Upper lobe of right lung (tissue), 1 donor: ENCODE data around the gene SLC15A5. TPM values are rescaled to one million over a fixed set of nuclear protein-coding genes. Genes with fewer than 3 reads are reported as not detected.

ENCODE experiments used
- ATAC-seq: fragments of 200-7000 bp; cut with Tn5 transposase; one replicate; pipeline ENCODE4 v1.9.1; 2020; ENCODE audit warnings: mild to moderate bottlenecking, moderate library complexity
- DNase-seq: peaks from one replicate; pipeline ENCODE4 v3.0.0-alpha.2; 2020
- H3K27ac ChIP-seq: fragments of 200-600 bp; one replicate; pipeline ENCODE4 v1.8.0; 2022
- H3K27me3 ChIP-seq: fragments of 200-600 bp; one replicate; pipeline ENCODE4 v1.8.0; 2022; ENCODE audit warnings: mild to moderate bottlenecking
- H3K36me3 ChIP-seq: fragments of 200-600 bp; one replicate; pipeline ENCODE4 v1.8.0; 2022
- H3K4me1 ChIP-seq: fragments of 200-600 bp; one replicate; pipeline ENCODE4 v1.8.0; 2022
- H3K4me3 ChIP-seq: fragments of 200-600 bp; one replicate; pipeline ENCODE4 v1.8.0; 2022; ENCODE audit warnings: mild to moderate bottlenecking
- H3K9me3 ChIP-seq: fragments of 200-600 bp; one replicate; pipeline ENCODE4 v1.8.0; 2022
- intact Hi-C: fragments of 100-400 bp; cut with DNase I; formaldehyde crosslinking; loops from one replicate; pipeline ENCODE4 v1.11.0; 2022
- total RNA-seq: library from RNA; stranded (reverse); fragmentation: NEBNext Ultra II Directional; extraction: Animal tissue kit (Norgen Biotek cat#: 25700); gene quantifications from one replicate; pipeline ENCODE4 v1.2.1, GENCODE V29; 2021
- TF ChIP-seq, protein P1 (sequence below): fragments of 200-600 bp; IDR thresholded peaks from one replicate; pipeline ENCODE4 v1.8.0; 2022; ENCODE audit warnings: antibody characterized with exemption
- donor health status: DM: no; HTN: yes; CAD: no; lungs with severe emphysema.

The SLC15A5 gene
- total RNA-seq, 1 donor from 2014 or later = not detected

- TF ChIP-seq, protein P1, sequence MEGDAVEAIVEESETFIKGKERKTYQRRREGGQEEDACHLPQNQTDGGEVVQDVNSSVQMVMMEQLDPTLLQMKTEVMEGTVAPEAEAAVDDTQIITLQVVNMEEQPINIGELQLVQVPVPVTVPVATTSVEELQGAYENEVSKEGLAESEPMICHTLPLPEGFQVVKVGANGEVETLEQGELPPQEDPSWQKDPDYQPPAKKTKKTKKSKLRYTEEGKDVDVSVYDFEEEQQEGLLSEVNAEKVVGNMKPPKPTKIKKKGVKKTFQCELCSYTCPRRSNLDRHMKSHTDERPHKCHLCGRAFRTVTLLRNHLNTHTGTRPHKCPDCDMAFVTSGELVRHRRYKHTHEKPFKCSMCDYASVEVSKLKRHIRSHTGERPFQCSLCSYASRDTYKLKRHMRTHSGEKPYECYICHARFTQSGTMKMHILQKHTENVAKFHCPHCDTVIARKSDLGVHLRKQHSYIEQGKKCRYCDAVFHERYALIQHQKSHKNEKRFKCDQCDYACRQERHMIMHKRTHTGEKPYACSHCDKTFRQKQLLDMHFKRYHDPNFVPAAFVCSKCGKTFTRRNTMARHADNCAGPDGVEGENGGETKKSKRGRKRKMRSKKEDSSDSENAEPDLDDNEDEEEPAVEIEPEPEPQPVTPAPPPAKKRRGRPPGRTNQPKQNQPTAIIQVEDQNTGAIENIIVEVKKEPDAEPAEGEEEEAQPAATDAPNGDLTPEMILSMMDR = no peak
- H3K4me3 ChIP-seq = no peak overlapping the region
- no peaks in the 10 kb centered on the region for H3K27me3 ChIP-seq
- no peak for ATAC-seq
- H3K27ac ChIP-seq = no peak overlapping the region
- no peak for DNase-seq
- no peaks in the 10 kb centered on the region for H3K4me1 ChIP-seq
- no peaks in the 10 kb centered on the region for H3K36me3 ChIP-seq
- H3K9me3 ChIP-seq = no peaks in the 10 kb centered on the region
- intact Hi-C loops = no loop called here
Observed at GRCh38 chr12:16323010-16323409, 45.5 kb upstream of the SLC15A5 start.

- no peak for DNase-seq
- intact Hi-C loops = no loop called here
- no peaks in the 10 kb centered on the region for H3K36me3 ChIP-seq
- TF ChIP-seq, protein P1 = no peak
- no peak for ATAC-seq
- H3K27ac ChIP-seq = no peak overlapping the region
- H3K9me3 ChIP-seq = peaks cover 10% of the 10 kb centered on the region
- H3K27me3 ChIP-seq = no peaks in the 10 kb centered on the region
- no peaks in the 10 kb centered on the region for H3K4me1 ChIP-seq
- no peak overlapping the region for H3K4me3 ChIP-seq
Observed at GRCh38 chr12:16310934-16311333, 33.4 kb upstream of the SLC15A5 start.

GRCh38 chr12:16307856-16308475, 30.5 kb upstream of the SLC15A5 start:
- H3K27ac ChIP-seq = no peak overlapping the region
- TF ChIP-seq, protein P1 = no peak
- H3K4me1 ChIP-seq = no peaks in the 10 kb centered on the region
- no peak for ATAC-seq
- intact Hi-C loops = no loop called here
- no peak for DNase-seq
- H3K36me3 ChIP-seq = no peaks in the 10 kb centered on the region
- peaks cover 10% of the 10 kb centered on the region for H3K9me3 ChIP-seq
- H3K4me3 ChIP-seq = no peak overlapping the region
- H3K27me3 ChIP-seq = no peaks in the 10 kb centered on the region

DNA sequence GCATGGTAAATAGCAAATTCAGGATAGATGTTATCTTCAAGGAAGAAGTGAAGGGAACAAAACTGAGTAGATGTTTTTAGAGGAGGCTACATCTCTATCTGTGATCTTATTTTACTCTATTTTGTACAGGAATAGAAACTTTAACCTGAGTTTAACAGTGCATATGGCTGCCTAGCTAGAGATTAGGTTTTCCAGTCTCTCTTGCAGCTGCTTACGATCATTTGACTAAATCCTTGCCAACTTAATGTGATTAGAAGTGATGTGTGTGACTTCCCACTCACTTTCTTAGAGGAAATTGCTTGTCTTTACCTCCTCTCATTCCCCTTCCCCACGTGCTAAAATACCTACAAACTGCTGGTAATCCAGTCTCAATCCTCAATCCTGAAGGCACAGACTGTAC, 26.5 kb upstream of the SLC15A5 start:
- Histone ChIP-seq H3K9me3 (no peaks in the 10 kb centered on the region), H3K4me3 (no peak overlapping the region), H3K4me1 (no peaks in the 10 kb centered on the region), H3K36me3 (no peaks in the 10 kb centered on the region), H3K27me3 (no peaks in the 10 kb centered on the region), H3K27ac (no peak overlapping the region)
- TF ChIP-seq, protein P1 = no peak
- no peak for ATAC-seq
- intact Hi-C loops = no loop called here
- no peak for DNase-seq

DNA sequence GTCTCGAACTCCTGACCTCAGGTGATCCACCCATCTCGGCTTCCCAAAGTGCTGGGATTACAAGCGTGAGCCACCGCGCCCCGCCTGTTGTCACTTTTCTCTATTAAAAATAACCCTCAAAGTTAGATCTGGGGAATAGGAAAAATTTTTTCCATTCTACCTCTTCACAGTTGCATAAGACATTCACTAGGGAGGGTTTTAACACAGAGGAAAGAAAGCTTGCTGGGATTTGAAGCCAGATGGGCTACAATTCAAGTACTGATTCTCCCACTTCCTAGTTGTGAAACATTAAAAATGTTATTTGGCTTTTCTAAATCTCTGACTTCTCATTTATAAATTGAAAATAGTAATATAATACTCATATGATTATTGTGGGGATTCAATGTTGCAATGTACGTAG, 23.3 kb upstream of the SLC15A5 start:
- no peak for ATAC-seq
- TF ChIP-seq, protein P1 = no peak
- Histone ChIP-seq H3K27ac (no peak overlapping the region), H3K4me3 (no peak overlapping the region), H3K4me1 (no peaks in the 10 kb centered on the region), H3K36me3 (no peaks in the 10 kb centered on the region), H3K9me3 (no peaks in the 10 kb centered on the region), H3K27me3 (no peaks in the 10 kb centered on the region)
- intact Hi-C loops = no loop called here
- DNase-seq = no peak

DNA sequence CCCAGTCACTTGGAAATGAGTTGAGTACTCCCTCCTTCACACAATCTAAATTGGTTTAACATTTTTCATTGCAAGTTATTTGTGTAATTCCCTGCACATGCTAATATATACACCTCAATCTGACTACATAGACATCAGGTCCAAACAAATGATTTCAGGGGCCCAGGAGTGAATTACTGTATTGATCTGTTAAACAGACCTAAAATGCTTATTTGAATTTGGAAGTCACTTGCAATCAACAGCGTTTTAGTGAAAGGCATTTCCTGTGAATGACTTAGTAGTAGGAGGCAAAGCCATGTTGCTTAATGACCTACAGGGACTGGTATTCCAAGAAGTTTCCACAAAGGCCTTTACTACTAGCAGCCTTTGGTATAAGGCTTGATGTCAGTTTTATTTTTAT, 22.6 kb upstream of the SLC15A5 start:
- Histone ChIP-seq H3K4me1 (no peaks in the 10 kb centered on the region), H3K27ac (no peak overlapping the region), H3K4me3 (no peak overlapping the region), H3K9me3 (no peaks in the 10 kb centered on the region), H3K36me3 (no peaks in the 10 kb centered on the region), H3K27me3 (no peaks in the 10 kb centered on the region)
- TF ChIP-seq, protein P1 = no peak
- intact Hi-C loops = no loop called here
- DNase-seq (no peak), ATAC-seq (no peak)
